Motor neuron (in vitro differentiated cells): ENCODE measurements around the gene EPHB3. TPM values are rescaled to one million over a fixed set of nuclear protein-coding genes. Genes with fewer than 3 reads are reported as not detected.

Experiments used
- ATAC-seq, 8 experiments: fragments of 200-7000 bp; cut with Tn5 transposase; replicated peaks in 6 of 8; 2 replicates each; pipeline ENCODE4 v1.8.0; 2021; ENCODE audit warnings: mild to moderate bottlenecking in 8 of 8, moderate library complexity in 8 of 8
- H3K27ac ChIP-seq, 2 donors: fragments of 250-450 bp; sonication (Bioruptor Pico); 2 replicates each; pipeline ENCODE4 v1.9.0; 2021; ENCODE audit warnings: antibody characterized with exemption in 2 of 2, mild to moderate bottlenecking in 2 of 2, moderate library complexity in 1 of 2
- H3K4me1 ChIP-seq, 2 donors: fragments of 250-450 bp; sonication (Bioruptor Pico); replicated peaks in 1 of 2; 2 replicates each; pipeline ENCODE4 v1.6.1; 2021; ENCODE audit warnings: antibody characterized with exemption in 2 of 2, mild to moderate bottlenecking in 2 of 2, moderate library complexity in 1 of 2
- H3K4me3 ChIP-seq, 5 donors: fragments of 250-450 bp; sonication (Bioruptor Pico); 2 replicates each; pipeline ENCODE4 v1.9.0; 2021; ENCODE audit warnings: antibody characterized with exemption in 5 of 5, mild to moderate bottlenecking in 5 of 5, moderate library complexity in 4 of 5
- WGBS, 10 experiments: fragments of 450-650 bp; shearing (Covaris generic); methylation state at CpG; one replicate each; pipeline ENCODE4 v1.0.0; 2022; 5-methylcytosine and 5-hydroxymethylcytosine counted together
- in situ Hi-C, 9 experiments: fragments of 400-800 bp; cut with MboI; loops; one replicate each; pipeline ENCODE4 v1.15.0; 2021; ENCODE audit warnings: low sequenced_read_pairs in 9 of 9, low pct_unique_long_range_greater_than_20kb in 2 of 9; ENCODE audit not compliant: unreplicated experiment in 9 of 9
- total RNA-seq, 8 experiments: library from RNA; unstranded; fragments of 300-600 nt; gene quantifications; 2 replicates each; pipeline versions ENCODE4 v1.2.3 to v1.2.4, GENCODE V29; 2022

EPHB3 gene
- total RNA-seq, 8 experiments from 2014 or later, result 2.3 to 40.3 (median 16.9) TPM

- ATAC-seq, result peak; percentile 52 to 89 (median 72)
- Histone ChIP-seq H3K27ac (peak overlapping the region; percentile 87 to 93), H3K4me3 (peak overlapping the region; percentile 35 to 61 (median 45)), H3K4me1 (peaks cover 66 to 70% of the 10 kb centered on the region in 2 donors)
- in situ Hi-C loops, result no loop called here
- WGBS, 10 experiments, result 10% methylated on average over 2 of the region's 68 CpGs; no CpG with 5 or more reads in 9 of the 10 experiments
Measured at GRCh38 chr3:184568924-184569829, 7.6 kb downstream of the EPHB3 start.

GRCh38 chr3:184570035-184570434 is 8.4 kb downstream of the EPHB3 start:
- ATAC-seq, result no peak
- 0 to 78% (median 50%) methylated on average over 1 to 2 of the region's 3 CpGs; no CpG with 5 or more reads in 6 of the 10 experiments for WGBS, 10 experiments
- peak overlapping the region; percentile 35 to 61 (median 45) for H3K4me3 ChIP-seq
- H3K27ac ChIP-seq, result peak overlapping the region; percentile 87 to 93
- peaks cover 68 to 71% of the 10 kb centered on the region in 2 donors for H3K4me1 ChIP-seq
- in situ Hi-C loops, result no loop called here

GRCh38 chr3:184570489-184570888 is 8.9 kb downstream of the EPHB3 start:
- 8 to 100% (median 15%) methylated on average over 2 of the region's 6 CpGs; no CpG with 5 or more reads in 7 of the 10 experiments for WGBS, 10 experiments
- no peak overlapping the region for H3K4me3 ChIP-seq
- ATAC-seq, result no peak
- in situ Hi-C loops, result no loop called here
- peaks cover 68 to 71% of the 10 kb centered on the region in 2 donors for H3K4me1 ChIP-seq
- H3K27ac ChIP-seq, result peak overlapping the region; percentile 87 to 93

GRCh38 chr3:184571750-184572377 is 10.3 kb downstream of the EPHB3 start:
- peaks cover 64 to 65% of the 10 kb centered on the region in 2 donors for H3K4me1 ChIP-seq
- no peak overlapping the region for H3K4me3 ChIP-seq
- ATAC-seq, result no peak
- in situ Hi-C loops, result no loop called here
- no peak overlapping the region for H3K27ac ChIP-seq
- WGBS, 10 experiments, result 72 to 100% (median 88%) methylated on average over 1 to 11 of the region's 12 CpGs; no CpG with 5 or more reads in 1 of the 10 experiments

GRCh38 chr3:184572633-184573270 is 11.2 kb downstream of the EPHB3 start:
- Histone ChIP-seq H3K27ac (no peak overlapping the region), H3K4me3 (no peak overlapping the region), H3K4me1 (peaks cover 55 to 56% of the 10 kb centered on the region in 2 donors)
- WGBS, 10 experiments, result 85 to 100% (median 90%) methylated on average over 1 to 13 of the region's 33 CpGs; no CpG with 5 or more reads in 3 of the 10 experiments
- ATAC-seq, result no peak
- in situ Hi-C loops, result no loop called here

- in situ Hi-C loops, result loop anchor here in 1 of 9 experiments (25.0 kb wide), 1 partner anchor 138 kb away; the partner anchor contains the start of gene MAGEF1
- H3K4me3 ChIP-seq, result peak overlapping the region in 1 of 5 donors; percentile 14
- WGBS, 10 experiments, result 0 to 100% (median 36%) methylated on average over 1 to 5 of the region's 15 CpGs; no CpG with 5 or more reads in 3 of the 10 experiments
- H3K27ac ChIP-seq, result peak overlapping the region; percentile 80 to 89
- H3K4me1 ChIP-seq, result peaks cover 43% of the 10 kb centered on the region in 2 donors
- ATAC-seq, result peak in 6 of 8 experiments; percentile 58 to 84 (median 82)
Measured at GRCh38 chr3:184574515-184575417, 13.2 kb downstream of the EPHB3 start.

GRCh38 chr3:184575701-184576100 is 14.1 kb downstream of the EPHB3 start:
- H3K4me3 ChIP-seq, result no peak overlapping the region
- in situ Hi-C loops, result loop anchor here in 1 of 9 experiments (25.0 kb wide), 1 partner anchor 137 kb away; the partner anchor contains the start of gene MAGEF1
- peaks cover 33 to 34% of the 10 kb centered on the region in 2 donors for H3K4me1 ChIP-seq
- H3K27ac ChIP-seq, result peak overlapping the region; percentile 80 to 89
- no peak for ATAC-seq
- 80 to 100% (median 97%) methylated on average over 1 to 3 of the region's 9 CpGs; no CpG with 5 or more reads in 6 of the 10 experiments for WGBS, 10 experiments

GRCh38 chr3:184576457-184577240 is 15.1 kb downstream of the EPHB3 start:
- Histone ChIP-seq H3K27ac (no peak overlapping the region), H3K4me1 (peaks cover 29 to 31% of the 10 kb centered on the region in 2 donors), H3K4me3 (no peak overlapping the region)
- 70 to 100% (median 90%) methylated on average over 1 to 8 of the region's 25 CpGs; no CpG with 5 or more reads in 1 of the 10 experiments for WGBS, 10 experiments
- no peak for ATAC-seq
- in situ Hi-C loops, result loop anchor here in 1 of 9 experiments (25.0 kb wide), 1 partner anchor 136 kb away; the partner anchor contains the start of gene MAGEF1

- Histone ChIP-seq H3K4me1 (peaks cover 38 to 40% of the 10 kb centered on the region in 2 donors), H3K27ac (no peak overlapping the region), H3K4me3 (no peak overlapping the region)
- WGBS, 10 experiments, result 67 to 99% (median 98%) methylated on average over 1 to 14 of the region's 15 CpGs; no CpG with 5 or more reads in 7 of the 10 experiments
- in situ Hi-C loops, result loop anchor here in 1 of 9 experiments (25.0 kb wide), 1 partner anchor 135 kb away; the partner anchor contains the start of gene MAGEF1
- ATAC-seq, result no peak
Measured at GRCh38 chr3:184577546-184577945, 16.0 kb downstream of the EPHB3 start.

GRCh38 chr3:184578218-184578617 is 16.6 kb downstream of the EPHB3 start:
- 83% methylated on average over 1 of the region's 7 CpGs; no CpG with 5 or more reads in 9 of the 10 experiments for WGBS, 10 experiments
- ATAC-seq, result no peak
- Histone ChIP-seq H3K4me3 (no peak overlapping the region), H3K27ac (no peak overlapping the region), H3K4me1 (peaks cover 45 to 47% of the 10 kb centered on the region in 2 donors)
- in situ Hi-C loops, result loop anchor here in 1 of 9 experiments (25.0 kb wide), 1 partner anchor 134 kb away; the partner anchor contains the start of gene MAGEF1

- H3K4me1 ChIP-seq, result peaks cover 46% of the 10 kb centered on the region in 2 donors
- no peak for ATAC-seq
- in situ Hi-C loops, result loop anchor here in 1 of 9 experiments (25.0 kb wide), 1 partner anchor 133 kb away; the partner anchor contains the start of gene MAGEF1
- H3K4me3 ChIP-seq, result no peak overlapping the region
- H3K27ac ChIP-seq, result no peak overlapping the region
- 60 to 86% (median 80%) methylated on average over 1 to 4 of the region's 7 CpGs; no CpG with 5 or more reads in 1 of the 10 experiments for WGBS, 10 experiments
Measured at GRCh38 chr3:184578822-184579221, 17.2 kb downstream of the EPHB3 start.
